ENCODE results near the gene RPL22. TPM values are rescaled to one million over a fixed set of nuclear protein-coding genes. Genes with fewer than 3 reads are reported as not detected.
A peak's percentile ranks its signal among the peaks of the same experiment; 100 is the strongest.

The RPL22 gene
- total and polyA plus RNA-seq, 4 donors: 38.9 to 105 (median 77.3) TPM

GRCh38 chr1:6149597-6149996 lies 49.8 kb downstream of the RPL22 start (continued):
- no peak for TF ChIP-seq FOXA1 (IDR thresholded peaks at IDR 0.05)
- TF ChIP-seq ATF3 (IDR thresholded peaks at IDR 0.05): no peak
- no peak for TF ChIP-seq GABPA (IDR thresholded peaks at IDR 0.05 in 1 of 2, conservative IDR thresholded peaks at IDR 0.05 in 1 of 2)
- TF ChIP-seq REST (IDR thresholded peaks at IDR 0.05): no peak

- no peaks in the 10 kb centered on the region for H3K27me3 ChIP-seq (ENCODE audit: control insufficient read depth in 4 of 4, insufficient read depth in 4 of 4, low read length in 3 of 4)
- no peaks in the 10 kb centered on the region for H3K36me3 ChIP-seq (ENCODE audit: control insufficient read depth in 4 of 4, insufficient read depth in 3 of 4, low read depth in 1 of 4, low read length in 3 of 4)
- no peaks in the 10 kb centered on the region for H3K9me3 ChIP-seq (ENCODE audit: control insufficient read depth in 4 of 4, low read length in 3 of 4)
- H3K9ac ChIP-seq (ENCODE audit: low read depth in 1 of 2, low read length in 2 of 2): no peak overlapping the region
- H3K27ac ChIP-seq (ENCODE audit: low read depth in 1 of 2, low read length in 2 of 2): no peak overlapping the region
- peak; percentile 71 for DNase-seq (ENCODE audit: low spot score)
- H3K4me1 ChIP-seq (ENCODE audit: control insufficient read depth in 4 of 4, insufficient read depth in 4 of 4, low read length in 3 of 4): peaks cover 0 to 4% (median 0%) of the 10 kb centered on the region in 4 donors
- no peak overlapping the region for H3K4me3 ChIP-seq (ENCODE audit: low read depth in 1 of 3, low read length in 3 of 3)
- TF ChIP-seq MAX (IDR thresholded peaks at IDR 0.05) (no peak), FOXA2 (IDR thresholded peaks at IDR 0.05) (no peak), JUND (IDR thresholded peaks at IDR 0.05) (no peak), FOXA1 (IDR thresholded peaks at IDR 0.05) (no peak), NR2F2 (IDR thresholded peaks at IDR 0.05) (no peak), REST (IDR thresholded peaks at IDR 0.05) (no peak), HNF4A (conservative IDR thresholded peaks at IDR 0.05) (no peak), YY1 (IDR thresholded peaks at IDR 0.05) (no peak), ZBTB33 (IDR thresholded peaks at IDR 0.05) (no peak)
- WGBS: 5% methylated on average over 53 of the region's 53 CpGs
Measured at GRCh38 chr1:6148497-6149241, 50.7 kb downstream of the RPL22 start.
